HPDE6-E6E7 (cell line): Measurements from ENCODE around the gene PDE1C.
"Not testable (repeated sequence)": the region's sequence is repeated elsewhere in the genome, so short reads cannot be mapped to it uniquely, and the experiment has no call there.

Experiments used
- DNase-seq: peaks from one replicate; pipeline ENCODE4 v3.0.0; 2011; ENCODE audit warnings: missing footprints; ENCODE audit errors: extremely low spot score

PDE1C gene

DNA sequence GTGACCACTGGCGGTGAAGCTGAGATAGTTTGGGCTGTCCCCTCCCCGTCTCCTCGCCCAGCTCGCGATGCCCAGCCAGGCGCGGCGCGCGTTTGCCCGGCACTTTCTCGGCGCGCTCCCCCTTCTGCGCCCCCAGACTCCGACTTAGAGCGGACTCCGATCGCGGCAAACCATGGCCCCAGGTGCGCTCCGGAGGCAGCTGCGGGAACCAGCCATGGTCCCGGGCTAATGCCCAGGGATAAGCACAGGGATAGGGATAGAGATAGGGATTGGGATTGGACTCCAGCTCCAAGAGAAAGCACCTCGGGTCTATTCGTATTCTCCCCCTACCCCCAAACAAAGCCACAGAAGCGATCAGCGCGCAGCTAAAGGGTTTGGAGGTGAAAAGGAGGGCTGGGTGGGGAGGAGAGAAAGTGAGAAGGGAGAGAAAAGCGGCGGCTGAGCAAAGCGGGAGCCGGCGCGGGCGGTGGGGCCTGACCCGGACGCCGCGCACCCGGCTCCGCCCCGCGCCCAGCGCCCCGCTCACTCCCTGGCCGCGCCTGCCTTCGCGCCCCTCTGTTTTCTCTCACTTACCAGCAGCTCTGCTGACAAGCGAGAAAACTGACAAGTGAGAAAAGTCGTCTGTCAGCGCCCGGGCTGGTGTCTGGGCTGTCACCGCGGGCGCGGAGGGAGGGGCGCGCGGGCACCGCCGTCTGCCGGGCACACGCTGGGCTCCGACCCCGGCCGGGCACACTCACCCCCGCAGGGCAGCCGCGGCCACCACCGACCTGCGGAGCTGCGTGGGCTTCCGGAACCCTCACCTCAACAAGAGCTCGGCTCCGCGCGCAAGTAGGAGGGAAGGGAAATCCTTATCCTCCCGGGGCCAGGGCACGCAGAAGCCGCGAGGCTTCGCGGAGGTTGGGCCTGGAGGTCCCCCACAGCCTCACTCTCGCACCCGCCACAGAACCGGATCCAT, at the start of gene PDE1C:
Gene PDE1C (minus strand): TSS at position 2 of the 955 bp plus-strand sequence.
- DNase-seq: no peak

DNA sequence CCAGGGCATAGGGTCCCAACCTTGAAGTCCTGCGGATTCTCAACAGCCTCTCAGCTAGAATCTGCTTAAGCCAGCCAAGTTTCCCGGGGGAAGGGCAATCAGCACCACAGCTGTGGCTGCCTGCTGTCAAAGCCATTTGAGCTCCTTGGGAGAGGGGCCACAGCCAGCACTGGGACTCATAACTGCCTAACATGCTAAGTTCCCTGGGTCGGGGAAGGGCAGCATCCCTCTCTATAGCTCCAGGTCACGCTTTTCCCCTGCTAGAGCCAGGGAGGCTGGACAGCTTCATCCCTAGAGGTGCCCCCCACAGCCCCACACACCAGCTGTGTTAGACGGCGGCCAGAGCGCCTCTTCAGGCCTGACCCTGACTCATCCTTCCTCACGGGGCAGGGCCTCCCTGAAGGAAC, 49.6 kb upstream of the PDE1C start:
- DNase-seq: no peak

DNA sequence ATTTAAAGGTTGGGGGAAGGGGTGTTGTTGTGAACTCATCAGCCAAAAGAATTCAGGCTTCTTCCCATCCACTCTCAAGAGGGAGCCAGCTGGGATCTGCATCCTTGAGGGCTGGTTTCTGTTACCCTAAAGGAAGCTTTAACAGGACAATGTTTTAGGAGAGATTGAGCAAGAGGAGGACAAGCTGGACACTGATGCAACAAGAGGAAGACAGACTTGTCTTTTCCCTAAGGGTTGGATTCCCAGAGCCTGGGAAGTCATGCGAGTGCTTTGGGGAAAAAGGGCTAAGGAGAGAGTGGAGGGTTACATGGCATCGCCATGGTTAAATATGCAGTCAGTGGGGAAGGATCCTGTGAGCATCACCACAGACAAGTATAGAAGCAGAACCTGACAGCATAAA, 47.6 kb upstream of the PDE1C start:
- no peak for DNase-seq

DNA sequence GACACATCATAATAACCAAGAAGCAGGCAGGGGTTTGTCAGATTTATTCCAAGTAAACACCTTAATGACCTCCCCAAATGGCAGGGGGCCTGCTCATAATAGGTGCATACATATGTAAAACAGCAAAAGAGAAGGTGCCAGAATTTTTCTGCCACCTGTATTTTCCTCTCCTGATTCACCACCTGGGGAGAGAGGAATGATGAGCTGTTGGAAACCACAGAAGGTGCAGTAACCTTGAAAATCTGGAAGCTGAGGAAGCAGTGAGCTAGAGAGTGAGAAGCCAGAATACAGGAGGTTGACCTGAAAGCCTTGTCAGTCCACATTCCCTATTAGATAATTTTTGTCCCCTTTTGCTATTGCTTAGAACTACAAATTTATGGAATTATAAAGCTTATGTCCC, 46.2 kb upstream of the PDE1C start:
- DNase-seq: no peak

DNA sequence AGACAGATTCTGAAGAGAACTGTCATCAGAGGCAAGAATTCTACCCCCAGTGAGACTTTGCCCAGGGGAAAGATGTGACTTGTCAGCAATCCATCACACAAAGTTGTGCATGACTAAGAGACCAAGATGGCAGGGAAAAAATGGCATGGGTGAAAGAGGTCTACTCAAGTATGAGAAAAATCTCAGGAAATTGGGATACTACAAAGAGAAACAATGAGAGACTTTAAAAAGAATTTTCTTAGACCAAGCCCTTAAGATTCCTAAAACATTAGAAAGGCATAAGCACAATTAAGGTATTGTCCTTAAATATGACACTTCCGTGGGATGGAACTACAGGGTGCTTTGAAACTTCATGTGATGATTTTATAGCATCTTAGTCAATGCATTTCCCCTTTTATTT, 45.6 kb upstream of the PDE1C start:
- DNase-seq: no peak

DNA sequence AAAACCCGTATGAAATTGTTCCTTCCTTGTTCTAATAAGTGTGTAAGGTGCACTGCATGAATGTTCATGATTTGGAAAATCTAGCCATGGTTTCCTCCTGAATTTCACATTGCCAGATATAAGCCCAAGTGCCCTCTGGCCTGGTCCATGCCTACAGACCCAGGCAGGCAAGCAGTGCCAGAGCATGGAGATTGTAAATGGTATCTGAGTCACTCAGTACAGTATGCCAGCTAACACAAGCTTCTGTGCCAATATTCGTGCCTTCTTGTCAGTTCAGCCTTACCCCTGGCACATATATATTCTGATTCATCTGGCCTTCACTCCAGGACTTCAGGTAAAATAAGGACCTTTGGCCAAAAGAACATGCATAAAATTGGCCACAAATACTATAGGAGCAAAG, 38.4 kb upstream of the PDE1C start:
- no peak for DNase-seq

DNA sequence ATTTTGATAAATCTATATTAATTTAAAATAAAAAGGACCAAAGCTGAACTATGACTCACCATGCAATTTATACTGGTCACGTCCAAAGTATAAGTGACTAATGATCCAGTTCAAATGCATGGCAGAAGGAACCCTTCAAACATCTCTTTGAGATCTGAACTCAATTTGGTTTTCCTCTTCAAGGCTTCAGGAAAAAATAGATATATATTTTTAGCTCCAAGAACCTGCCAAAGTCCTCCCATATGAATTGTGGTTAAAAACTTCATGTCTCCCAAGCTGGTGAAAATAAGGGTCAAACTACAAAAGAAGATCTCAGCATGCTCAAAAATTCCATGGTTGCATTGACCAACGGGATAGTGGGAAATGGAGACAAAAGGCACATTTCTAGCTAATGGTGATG, 34.6 kb upstream of the PDE1C start:
- no peak for DNase-seq

DNA sequence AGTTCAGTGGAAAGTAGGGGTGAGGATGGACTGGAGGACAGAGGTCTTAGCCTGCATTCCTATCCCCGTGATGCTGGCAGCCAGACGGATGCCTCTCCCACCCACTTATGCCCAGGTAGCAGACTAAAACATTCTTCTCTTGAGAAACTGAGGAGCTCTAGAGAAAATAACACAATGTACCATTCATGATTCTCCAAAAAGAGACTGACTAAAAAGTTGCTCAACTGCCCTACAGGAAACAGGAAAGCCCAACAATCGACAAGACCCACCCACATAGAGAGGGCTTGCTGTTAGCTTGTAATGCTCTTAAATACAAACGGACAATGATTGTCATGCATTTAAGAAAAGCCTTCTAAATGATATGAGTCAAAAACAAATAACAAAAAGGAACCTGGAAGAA, 33.2 kb upstream of the PDE1C start:
- no peak for DNase-seq

DNA sequence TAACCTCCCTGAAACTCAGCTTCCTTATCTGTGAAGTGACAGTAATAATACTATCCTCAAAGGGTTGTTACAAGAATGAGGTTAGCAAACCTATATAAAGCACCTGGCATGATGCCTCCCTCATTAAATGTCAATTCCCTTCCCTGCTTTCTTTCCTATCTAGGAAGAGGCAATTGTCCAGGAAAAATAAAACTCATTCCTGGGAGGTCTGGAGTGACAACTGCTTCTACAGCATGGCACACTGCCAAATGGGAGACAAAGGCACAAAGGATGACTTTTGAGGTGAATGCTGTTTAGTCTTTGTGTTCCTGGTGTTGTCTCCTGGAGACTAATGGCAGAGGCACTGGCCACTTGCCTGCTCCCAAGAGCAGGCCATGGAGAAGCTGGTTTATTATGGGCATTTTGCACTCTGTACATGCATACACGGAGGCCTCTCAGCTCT, 32.2 kb upstream of the PDE1C start:
- no peak for DNase-seq

DNA sequence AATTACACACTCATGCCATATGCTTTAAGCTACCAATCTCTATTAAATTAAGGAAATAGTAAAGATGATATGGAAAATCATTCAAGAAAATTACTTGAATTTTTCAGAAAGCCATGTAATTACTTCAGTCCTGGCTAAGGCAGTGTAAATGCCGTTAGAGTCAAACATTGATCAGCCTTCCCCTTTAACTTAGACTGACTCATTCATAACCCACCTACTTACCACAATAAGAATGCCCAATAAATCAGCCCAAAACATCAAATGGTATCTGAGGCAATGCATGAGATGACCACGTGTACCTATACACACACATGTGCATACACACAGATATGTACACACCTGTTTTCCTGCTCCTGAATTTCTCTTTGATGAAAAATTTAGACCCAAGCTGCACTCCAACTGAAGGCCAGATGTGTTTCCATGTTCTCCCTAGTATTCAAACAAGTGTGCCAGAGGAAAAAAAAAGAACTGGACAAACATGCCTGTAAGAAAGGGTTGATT, 30.2 kb upstream of the PDE1C start:
- DNase-seq: no peak

DNA sequence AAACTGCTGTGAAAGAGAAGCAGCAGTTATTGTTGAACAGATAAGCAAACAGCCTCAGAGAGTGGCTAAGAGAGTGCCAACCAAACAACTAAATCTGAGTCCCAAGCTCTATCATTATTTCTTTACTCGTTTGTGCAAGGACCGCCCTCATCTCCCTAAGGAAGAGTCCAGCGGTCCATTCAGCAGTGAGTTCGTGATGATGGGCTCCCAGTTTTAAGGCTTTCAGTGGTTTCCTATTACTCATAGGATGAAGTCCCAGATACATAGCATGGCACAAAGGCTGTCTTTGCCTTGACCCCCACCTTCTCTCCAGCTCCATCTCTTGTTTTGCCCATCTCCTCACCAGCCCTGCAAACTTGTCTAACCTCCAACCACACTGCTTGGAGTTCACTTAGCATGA, 24.3 kb upstream of the PDE1C start:
- no peak for DNase-seq

DNA sequence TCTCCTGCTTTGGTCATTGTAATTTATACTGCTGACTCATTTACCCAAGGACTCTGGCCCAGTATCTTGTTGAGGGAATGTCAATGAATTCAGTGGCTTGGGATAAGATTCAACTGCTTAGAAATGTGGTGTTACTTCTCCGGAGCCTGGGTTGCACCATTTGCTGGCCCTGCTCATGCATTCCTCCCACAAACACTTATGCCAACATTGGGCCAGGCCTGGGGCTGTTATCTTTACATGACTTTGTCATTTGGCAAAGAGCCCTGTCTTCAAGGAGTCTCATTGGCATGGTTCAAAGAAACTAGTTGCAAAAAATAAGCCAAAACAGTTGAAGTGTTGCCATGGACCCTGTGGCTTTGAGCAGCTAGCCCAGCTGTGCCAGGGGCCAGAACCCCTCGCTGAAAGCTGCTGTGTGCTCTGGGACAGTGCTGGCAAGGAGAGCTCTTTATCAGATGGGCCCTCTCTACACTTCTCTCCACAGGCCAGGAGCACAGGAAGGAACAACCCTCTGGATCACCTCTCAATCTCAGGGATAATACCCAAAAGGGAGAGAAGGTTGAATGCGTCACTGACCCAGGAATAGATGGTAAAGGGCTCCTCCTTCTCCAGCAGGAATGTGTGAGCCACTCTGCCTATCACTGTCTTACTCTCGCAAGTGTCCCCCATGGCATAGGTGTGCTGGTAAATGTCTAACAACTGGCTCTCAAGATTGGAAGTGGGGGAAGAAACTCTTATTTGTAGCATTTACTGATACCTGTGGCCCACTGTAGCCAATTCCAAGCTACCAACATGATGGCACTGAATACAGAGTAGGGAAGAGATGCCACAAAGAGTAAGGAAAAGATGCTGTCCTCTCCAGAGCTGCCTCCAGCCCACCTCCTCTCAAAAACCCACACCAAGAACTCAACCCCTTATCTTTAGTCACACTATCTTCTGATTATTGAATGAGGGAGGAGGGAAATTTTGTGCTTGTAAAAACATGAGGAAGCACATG, 23.5 kb upstream of the PDE1C start:
- DNase-seq: no peak

DNA sequence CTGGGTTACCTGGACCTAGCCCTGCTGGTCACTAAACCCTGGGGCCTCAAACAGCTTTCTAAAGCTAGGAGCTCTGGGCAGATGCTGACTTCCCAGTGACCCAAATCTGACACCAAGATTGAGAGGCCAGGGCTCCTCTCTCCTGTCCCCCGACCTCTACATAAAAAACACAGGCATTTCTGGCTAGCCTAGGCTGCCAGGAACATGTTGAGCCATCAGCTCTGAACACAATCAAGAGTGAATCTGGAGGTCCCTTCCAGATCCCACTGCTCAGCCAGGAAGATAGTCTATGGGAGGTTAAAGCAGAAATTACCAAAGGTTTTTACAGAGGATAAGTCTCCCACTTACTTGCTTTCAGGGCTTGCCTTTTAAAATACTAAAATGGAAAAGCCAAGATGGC, 22.1 kb upstream of the PDE1C start:
- no peak for DNase-seq

DNA sequence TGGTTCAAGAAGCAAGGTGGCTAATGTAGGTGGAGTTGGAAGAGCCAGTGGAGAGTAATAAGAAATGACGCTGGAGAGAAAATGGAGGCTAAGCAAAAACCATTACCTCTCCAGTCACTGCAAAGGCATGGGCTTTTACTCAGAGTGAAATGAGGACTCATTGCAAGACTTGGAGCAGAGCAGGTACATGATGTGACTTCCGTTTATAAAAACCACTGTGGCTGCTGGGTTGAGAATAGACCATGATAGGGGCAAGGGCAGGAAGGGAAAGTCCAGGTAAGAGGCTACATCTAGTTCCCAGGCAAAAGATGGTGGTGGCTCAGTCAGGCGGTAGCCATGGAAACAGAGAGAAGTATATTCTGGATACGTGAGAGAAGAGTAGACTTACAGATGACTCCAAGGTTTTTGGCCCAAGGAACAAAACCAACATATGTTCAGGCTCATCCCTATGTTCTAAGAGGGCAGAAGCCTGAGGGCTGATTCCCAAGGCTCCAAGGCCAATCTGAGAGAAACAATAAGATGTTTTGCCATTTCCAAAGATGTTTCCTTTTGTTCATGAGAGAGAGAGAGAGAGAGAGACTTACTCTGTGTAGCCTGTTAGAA, 21.5 kb upstream of the PDE1C start:
- no peak for DNase-seq

DNA sequence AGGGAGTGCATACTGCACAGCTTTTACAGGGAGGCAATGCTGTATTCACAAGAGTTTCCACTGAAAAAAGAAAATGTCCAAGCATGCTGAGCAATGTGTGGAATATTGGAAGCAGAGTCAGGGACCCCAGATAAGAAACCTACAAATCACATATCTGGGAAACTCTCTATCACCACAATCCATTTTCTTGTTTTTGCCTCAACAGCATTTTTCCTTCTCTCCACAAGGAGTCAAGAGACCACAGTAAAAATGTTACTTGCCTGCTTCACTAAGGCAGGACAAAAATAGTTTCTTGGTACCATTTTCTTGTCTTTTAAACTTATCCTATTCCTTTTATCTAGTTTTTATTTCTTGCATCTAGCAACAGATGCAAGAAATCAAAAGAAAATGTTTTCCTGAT, 19.5 kb upstream of the PDE1C start:
- no peak for DNase-seq

DNA sequence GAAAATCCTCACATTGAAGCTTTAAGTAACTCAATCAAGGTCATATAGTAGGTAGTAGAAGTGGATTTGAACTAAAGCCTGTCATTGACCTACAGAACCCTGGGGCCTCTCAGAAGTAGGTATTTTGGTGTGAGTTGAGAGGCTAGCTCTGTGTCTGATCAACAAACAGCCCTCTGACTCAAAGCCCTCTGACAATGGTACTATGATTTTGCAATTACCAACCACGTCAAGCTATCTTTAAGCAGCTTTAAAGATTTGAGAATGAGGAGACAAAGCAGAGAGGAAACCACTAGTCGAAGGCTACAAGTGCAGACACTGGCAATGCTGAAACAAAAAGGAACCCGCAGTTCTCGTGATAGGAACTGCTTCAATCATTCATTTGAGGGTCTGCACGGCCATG, 19.0 kb upstream of the PDE1C start:
- no peak for DNase-seq

DNA sequence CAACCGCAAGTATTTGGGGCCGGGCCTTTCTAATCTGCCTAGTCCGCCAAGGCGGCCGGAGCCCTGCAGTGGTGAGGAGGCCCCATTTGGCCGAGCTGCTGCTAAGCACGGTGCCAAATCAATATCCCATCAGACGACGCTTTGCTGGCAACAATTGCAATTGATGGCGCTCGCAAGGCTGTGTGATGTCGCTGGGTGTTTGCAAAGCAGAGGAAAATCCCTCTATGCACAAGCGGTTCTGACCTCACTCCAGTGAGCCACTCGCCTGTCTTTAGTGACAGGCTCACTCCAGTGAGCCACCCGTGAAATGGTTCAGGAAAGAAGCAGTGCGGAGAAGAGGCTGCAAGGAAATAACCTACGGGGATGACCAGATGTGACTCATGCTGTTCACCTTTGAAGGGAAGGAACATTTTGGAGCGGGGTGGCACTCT, 18.3 kb upstream of the PDE1C start:
- DNase-seq: no peak

DNA sequence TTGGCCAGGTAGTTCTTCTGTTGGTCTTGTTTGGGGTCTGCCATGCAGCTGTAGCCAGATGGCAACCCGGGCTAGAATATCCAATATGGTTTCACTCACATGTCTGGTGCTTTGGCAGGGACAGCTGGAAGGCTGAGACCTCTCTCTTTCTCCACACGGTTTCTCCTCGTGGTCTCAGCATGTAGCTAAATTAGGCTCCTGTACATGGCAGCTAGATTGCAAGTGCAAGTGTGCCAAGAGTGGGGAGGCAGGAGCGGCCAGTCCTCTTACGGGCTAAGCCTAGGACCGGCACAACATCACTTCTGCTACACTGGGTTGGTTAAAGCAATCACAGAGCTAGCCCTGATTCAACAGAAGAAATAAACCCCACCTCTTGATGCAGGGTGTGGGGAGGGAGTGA, 9.3 kb upstream of the PDE1C start:
- DNase-seq: no peak

DNA sequence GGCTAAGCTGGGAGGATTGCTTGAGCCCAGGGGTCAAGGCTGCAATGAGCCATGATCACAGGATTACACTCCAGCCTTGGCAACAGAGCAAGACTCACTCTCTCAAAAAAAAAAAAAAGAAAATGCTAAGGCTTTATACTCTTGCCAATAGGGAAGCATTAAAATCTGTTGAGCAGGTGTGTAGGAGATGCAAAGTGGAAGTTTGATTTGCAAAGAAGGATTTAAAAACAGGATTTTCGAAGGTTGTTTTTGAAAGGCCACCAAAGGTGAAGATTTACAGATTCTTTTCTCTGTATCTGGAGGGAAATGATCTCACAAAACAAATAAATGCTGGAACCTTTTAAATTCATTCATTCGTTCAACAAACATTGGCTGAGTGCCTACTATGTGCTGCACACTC, 8.6 kb upstream of the PDE1C start:
- DNase-seq: no peak

DNA sequence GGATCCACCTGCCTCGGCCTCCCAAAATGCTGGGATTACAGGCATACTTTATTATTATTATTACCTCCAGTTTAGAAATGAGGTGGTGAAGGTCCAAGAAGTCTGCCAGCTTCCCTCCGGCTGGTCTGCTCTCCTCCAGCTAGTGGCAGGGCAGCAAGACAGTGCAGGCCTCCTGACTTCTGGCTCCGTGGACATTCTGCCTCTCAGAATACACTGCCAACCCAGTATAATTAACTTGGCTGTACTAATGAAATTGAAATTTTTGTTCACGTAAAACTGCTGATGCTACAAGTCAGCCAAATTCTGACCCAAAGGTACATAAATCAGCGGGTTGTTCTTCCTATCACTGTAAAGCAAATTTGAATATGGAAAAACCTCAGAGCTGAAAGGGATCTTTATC, 7.6 kb upstream of the PDE1C start:
- DNase-seq: no peak

DNA sequence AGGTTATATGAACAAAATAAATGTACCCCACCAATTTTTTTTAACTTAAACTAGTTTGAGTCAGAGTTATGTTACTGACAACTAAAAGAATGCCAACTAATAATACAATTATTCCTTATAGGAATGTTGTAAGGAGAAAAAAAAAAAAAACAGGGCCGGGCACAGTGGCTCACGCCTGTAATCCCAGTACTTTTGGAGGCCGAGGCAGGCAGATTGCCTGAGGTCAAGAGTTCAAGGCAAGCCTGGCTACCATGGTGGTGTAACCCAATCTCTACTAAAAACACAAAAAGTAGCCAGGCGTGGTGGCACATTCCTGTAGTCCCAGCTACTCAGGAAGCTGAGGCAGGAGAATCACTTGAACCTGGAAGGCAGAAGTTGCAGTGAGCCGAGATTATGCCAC, 6.6 kb upstream of the PDE1C start:
- not testable (repeated sequence) for DNase-seq

DNA sequence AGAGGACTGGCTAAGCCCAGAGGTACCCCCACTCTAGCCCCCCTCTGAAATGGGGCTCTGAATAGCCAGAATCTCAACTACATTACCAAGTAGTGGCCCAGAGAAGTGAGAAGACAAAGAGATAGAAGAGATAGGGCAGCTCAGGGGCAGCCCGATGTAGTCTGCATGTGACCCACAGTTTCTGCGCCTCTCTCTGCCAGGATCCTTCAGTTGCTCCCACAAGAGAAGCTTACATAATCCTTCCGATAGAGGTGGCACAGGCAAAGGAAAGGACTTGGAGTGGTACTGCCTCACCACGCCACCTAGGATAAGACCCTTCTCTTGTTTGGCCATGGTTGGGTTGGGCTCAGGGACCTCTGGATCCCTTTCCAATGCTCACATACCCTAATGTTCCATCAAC, 5.4 kb upstream of the PDE1C start:
- no peak for DNase-seq
